Prostate gland (tissue), 2 donors: ENCODE results near the gene UBE2J2. TPM values are rescaled to one million over a fixed set of nuclear protein-coding genes. Genes with fewer than 3 reads are reported as not detected.

ENCODE experiments used
- DNase-seq: peaks from one replicate; pipeline ENCODE4 v3.0.0-alpha.2; 2019; ENCODE audit warnings: low spot score
- H3K27ac ChIP-seq, 2 donors: fragments of 200-600 bp; sonication (generic); 2 replicates each; pipeline ENCODE4 v1.5.1; 2017 to 2019
- H3K27me3 ChIP-seq: fragments of 200-600 bp; sonication (generic); replicated peaks from 2 replicates; pipeline ENCODE4 v1.5.1; 2019; ENCODE audit not compliant: insufficient read depth
- H3K36me3 ChIP-seq, 2 donors: fragments of 200-600 bp; sonication (generic); 1 replicate in 1 of 2; 2 replicates in 1 of 2; pipeline versions ENCODE4 v1.5.1 to v1.8.1; 2017 to 2019
- H3K4me1 ChIP-seq: fragments of 200-600 bp; sonication (generic); replicated peaks from 2 replicates; pipeline ENCODE4 v1.5.1; 2019
- H3K4me3 ChIP-seq, 2 donors: fragments of 200-600 bp; sonication (generic); 2 replicates each; pipeline ENCODE4 v1.5.1; 2017 to 2019
- H3K9me3 ChIP-seq: fragments of 200-600 bp; sonication (generic); 2 replicates; pipeline ENCODE4 v1.5.1; 2017
- POLR2A ChIP-seq: fragments of 450-650 bp; IDR thresholded peaks from one replicate; pipeline ENCODE4 v1.6.1; 2016; ENCODE audit warnings: antibody characterized with exemption, mild to moderate bottlenecking
- POLR2AphosphoS5 ChIP-seq: sonication (generic); formaldehyde crosslinking; IDR thresholded peaks from one replicate; pipeline ENCODE4 v1.6.1; 2017; ENCODE audit warnings: antibody characterized with exemption
- WGBS: methylation state at CpG from one replicate; pipeline ENCODE4 v1.1.5; 2018; 5-methylcytosine and 5-hydroxymethylcytosine counted together
- intact Hi-C: fragments of 100-400 bp; cut with DNase I; formaldehyde crosslinking; loops from one replicate; pipeline ENCODE4 v1.14.2; 2022
- total RNA-seq, 2 donors: library from RNA; depleted of rRNA; stranded (reverse); fragments of >200 nt; gene quantifications; one replicate each; pipeline ENCODE4 v1.1.0, GENCODE V29; 2016
- TF ChIP-seq, protein P1 (sequence below), 4 experiments: fragments of 200-600 bp in 2 of 4; fragments of 450-650 bp in 2 of 4; sonication (generic) in 2 of 4; IDR thresholded peaks; 1 replicate in 3 of 4; 2 replicates in 1 of 4; pipeline ENCODE4 v1.5.1; 2016 to 2019; ENCODE audit warnings: antibody characterized with exemption in 4 of 4, mild to moderate bottlenecking in 2 of 4, moderate library complexity in 2 of 4

The UBE2J2 gene
- total RNA-seq, 2 donors from 2014 or later = 56.0 to 79.4 TPM

DNA sequence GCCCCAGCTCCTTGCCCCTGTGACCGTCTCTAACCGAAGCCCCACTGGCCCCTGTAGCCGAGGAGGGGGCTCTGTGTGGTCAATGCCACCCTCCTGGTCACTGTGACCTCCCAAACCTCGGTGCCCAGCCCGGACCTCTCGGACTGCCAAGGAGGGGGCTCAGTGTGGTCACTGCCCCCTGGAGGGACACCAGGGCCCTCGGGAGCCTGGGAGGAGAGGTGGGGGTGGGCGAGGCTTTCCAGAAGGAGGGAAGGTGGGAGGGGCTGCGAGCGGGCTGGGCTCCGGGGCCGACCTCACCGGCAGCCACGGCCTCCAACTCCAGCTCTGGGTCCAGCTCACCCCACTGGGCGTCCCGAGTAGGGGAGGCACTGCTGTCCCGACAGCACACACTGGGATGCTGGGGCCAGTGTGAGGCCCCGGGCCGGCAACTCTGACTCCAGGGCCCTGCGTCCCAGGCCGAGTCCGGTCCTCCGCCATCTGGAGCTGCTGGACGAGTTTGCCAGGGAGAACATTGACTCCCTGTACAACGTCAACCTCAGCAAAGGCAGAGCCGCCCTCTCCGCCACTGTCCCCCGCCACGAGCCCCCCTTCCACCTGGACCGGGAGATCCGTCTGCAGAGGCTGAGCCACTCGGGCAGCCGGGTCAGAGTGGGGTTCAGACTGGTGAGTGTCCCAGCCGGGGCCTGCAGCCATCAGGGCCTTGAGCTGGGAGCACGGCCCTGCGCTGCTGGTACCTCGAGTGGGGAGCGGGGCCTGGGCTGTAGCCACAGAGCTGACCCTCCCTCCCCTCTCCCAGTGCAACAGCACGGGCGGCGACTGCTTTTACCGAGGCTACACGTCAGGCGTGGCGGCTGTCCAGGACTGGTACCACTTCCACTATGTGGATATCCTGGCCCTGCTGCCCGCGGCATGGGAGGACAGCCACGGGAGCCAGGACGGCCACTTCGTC, 12.9 kb upstream of the UBE2J2 start:
- Histone ChIP-seq H3K4me1 (peaks cover 4% of the 10 kb centered on the region), H3K36me3 (no peaks in the 10 kb centered on the region), H3K9me3 (no peaks in the 10 kb centered on the region), H3K27ac (no peak overlapping the region), H3K27me3 (peaks cover 3% of the 10 kb centered on the region), H3K4me3 (no peak overlapping the region)
- no peak for DNase-seq
- TF ChIP-seq POLR2A = no peak
- TF ChIP-seq POLR2AphosphoS5 = no peak
- TF ChIP-seq, protein P1, sequence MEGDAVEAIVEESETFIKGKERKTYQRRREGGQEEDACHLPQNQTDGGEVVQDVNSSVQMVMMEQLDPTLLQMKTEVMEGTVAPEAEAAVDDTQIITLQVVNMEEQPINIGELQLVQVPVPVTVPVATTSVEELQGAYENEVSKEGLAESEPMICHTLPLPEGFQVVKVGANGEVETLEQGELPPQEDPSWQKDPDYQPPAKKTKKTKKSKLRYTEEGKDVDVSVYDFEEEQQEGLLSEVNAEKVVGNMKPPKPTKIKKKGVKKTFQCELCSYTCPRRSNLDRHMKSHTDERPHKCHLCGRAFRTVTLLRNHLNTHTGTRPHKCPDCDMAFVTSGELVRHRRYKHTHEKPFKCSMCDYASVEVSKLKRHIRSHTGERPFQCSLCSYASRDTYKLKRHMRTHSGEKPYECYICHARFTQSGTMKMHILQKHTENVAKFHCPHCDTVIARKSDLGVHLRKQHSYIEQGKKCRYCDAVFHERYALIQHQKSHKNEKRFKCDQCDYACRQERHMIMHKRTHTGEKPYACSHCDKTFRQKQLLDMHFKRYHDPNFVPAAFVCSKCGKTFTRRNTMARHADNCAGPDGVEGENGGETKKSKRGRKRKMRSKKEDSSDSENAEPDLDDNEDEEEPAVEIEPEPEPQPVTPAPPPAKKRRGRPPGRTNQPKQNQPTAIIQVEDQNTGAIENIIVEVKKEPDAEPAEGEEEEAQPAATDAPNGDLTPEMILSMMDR (IDR thresholded peaks at IDR 0.05) = no peak
- intact Hi-C loops = no loop called here
- WGBS = 46% methylated on average over 37 of the region's 50 CpGs

DNA sequence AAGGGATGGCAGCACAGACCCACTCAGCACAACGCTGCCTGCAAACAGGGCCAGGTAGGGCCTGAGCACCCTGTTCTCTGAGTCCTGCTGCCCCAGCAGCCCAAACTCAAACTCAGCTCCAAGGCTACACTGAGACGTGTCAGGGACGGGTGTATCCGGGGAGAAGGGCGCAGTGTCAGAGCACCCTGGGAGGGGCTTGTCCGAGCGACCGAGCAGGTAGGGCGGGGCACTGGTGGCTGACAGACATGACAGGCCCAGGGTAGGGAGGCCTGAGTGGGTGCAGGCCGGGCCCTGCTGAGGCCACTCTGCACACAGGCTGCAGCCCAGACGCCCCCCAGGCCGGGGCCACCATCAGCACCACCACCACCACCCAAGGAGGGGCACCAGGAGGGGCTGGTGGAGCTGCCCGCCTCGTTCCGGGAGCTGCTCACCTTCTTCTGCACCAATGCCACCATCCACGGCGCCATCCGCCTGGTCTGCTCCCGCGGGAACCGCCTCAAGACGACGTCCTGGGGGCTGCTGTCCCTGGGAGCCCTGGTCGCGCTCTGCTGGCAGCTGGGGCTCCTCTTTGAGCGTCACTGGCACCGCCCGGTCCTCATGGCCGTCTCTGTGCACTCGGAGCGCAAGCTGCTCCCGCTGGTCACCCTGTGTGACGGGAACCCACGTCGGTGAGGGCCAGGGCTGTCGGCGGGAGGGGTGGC, 12.1 kb upstream of the UBE2J2 start:
- intact Hi-C loops = no loop called here
- no peak for DNase-seq
- WGBS = 59% methylated on average over 37 of the region's 37 CpGs

DNA sequence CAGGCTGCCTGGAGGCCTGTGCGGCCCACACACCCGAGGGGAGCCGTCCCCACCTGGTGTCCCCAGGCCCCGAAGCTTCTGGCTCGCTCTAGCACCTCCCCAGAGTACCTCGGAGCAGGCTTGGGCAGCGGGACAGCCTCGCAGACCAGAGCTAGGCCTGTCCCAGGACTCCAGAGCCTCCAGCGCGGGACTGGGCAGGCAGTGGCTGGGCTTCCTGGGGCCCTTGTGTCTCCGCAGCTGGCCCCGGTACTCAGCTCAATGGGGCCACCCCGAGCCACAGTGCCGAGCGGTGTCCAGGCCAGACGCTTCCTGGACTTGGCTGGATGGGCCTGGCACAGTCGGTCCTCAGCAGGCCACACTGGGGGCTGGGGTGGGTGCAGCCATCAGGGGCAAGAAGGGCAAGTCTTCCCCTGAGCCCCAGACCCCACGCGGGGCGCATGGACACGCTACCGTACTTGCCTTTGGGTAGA, 11.5 kb upstream of the UBE2J2 start:
- Histone ChIP-seq H3K36me3 (no peaks in the 10 kb centered on the region), H3K4me3 (no peak overlapping the region), H3K27ac (no peak overlapping the region), H3K9me3 (no peaks in the 10 kb centered on the region), H3K27me3 (peaks cover 3% of the 10 kb centered on the region), H3K4me1 (no peaks in the 10 kb centered on the region)
- DNase-seq = no peak
- TF ChIP-seq POLR2A = no peak
- TF ChIP-seq, protein P1 (IDR thresholded peaks at IDR 0.05) = no peak
- no peak for TF ChIP-seq POLR2AphosphoS5
- intact Hi-C loops = no loop called here
- 90% methylated on average over 22 of the region's 22 CpGs for WGBS

More for the DNA sequence above, 12.1 kb upstream of the UBE2J2 start:
- Histone ChIP-seq H3K4me1 (no peaks in the 10 kb centered on the region), H3K4me3 (no peak overlapping the region), H3K9me3 (no peaks in the 10 kb centered on the region), H3K36me3 (no peaks in the 10 kb centered on the region), H3K27me3 (peaks cover 3% of the 10 kb centered on the region), H3K27ac (no peak overlapping the region)
- TF ChIP-seq POLR2AphosphoS5 (no peak), POLR2A (no peak)
- TF ChIP-seq, protein P1 (IDR thresholded peaks at IDR 0.05) = no peak

GRCh38 chr1:1284221-1285101, 10.8 kb upstream of the UBE2J2 start:
- no peaks in the 10 kb centered on the region for H3K36me3 ChIP-seq
- no peaks in the 10 kb centered on the region for H3K4me1 ChIP-seq
- WGBS = 81% methylated on average over 26 of the region's 32 CpGs
- H3K9me3 ChIP-seq = no peaks in the 10 kb centered on the region
- no peak for DNase-seq
- TF ChIP-seq, protein P1 (IDR thresholded peaks at IDR 0.05) = no peak
- no peak for TF ChIP-seq POLR2AphosphoS5
- no peak for TF ChIP-seq POLR2A
- peaks cover 3% of the 10 kb centered on the region for H3K27me3 ChIP-seq
- intact Hi-C loops = no loop called here
- H3K27ac ChIP-seq = no peak overlapping the region
- no peak overlapping the region for H3K4me3 ChIP-seq
